Spinal cord (tissue), 4 donors: Measurements from ENCODE around the gene PAPSS1. TPM values are rescaled to one million over a fixed set of nuclear protein-coding genes. Genes with fewer than 3 reads are reported as not detected.

Experiments
- polyA plus RNA-seq, 2 donors: library from polyadenylated mRNA; unstranded; fragments of 120-200 nt; gene quantifications; one replicate each; pipeline ENCODE4 v1.2.1, GENCODE V29; 2013; ENCODE audit not compliant: insufficient read length in 2 of 2
- total RNA-seq, 2 donors: library from RNA; depleted of rRNA in 1 of 2; stranded (reverse); fragments of 120-200 nt in 1 of 2; fragments of >200 nt in 1 of 2; gene quantifications; one replicate each; pipeline versions ENCODE4 v1.2.3 to v1.2.4, GENCODE V29; 2013 to 2014

The PAPSS1 gene
- total and polyA plus RNA-seq, 4 donors = 74.9 to 151 (median 119) TPM

Other genes starting within 250 kb of the PAPSS1 start
- 10 to 100 TPM; 15.2 to 16.9 TPM for gene SGMS2, start 104.7 kb upstream of the PAPSS1 start, total RNA-seq
- 1 to 10 TPM; 2.0 to 3.1 TPM for gene SGMS2, start 104.7 kb upstream of the PAPSS1 start, polyA plus RNA-seq
- 10 to 100 TPM; 19.1 to 22.0 TPM for gene CYP2U1, start 211.3 kb upstream of the PAPSS1 start, total RNA-seq
- gene CYP2U1, start 211.3 kb upstream of the PAPSS1 start, polyA plus RNA-seq = 10 to 100 TPM; 12.1 to 12.5 TPM